ENCODE measurements around the gene PDCD10.

PDCD10 gene

DNA sequence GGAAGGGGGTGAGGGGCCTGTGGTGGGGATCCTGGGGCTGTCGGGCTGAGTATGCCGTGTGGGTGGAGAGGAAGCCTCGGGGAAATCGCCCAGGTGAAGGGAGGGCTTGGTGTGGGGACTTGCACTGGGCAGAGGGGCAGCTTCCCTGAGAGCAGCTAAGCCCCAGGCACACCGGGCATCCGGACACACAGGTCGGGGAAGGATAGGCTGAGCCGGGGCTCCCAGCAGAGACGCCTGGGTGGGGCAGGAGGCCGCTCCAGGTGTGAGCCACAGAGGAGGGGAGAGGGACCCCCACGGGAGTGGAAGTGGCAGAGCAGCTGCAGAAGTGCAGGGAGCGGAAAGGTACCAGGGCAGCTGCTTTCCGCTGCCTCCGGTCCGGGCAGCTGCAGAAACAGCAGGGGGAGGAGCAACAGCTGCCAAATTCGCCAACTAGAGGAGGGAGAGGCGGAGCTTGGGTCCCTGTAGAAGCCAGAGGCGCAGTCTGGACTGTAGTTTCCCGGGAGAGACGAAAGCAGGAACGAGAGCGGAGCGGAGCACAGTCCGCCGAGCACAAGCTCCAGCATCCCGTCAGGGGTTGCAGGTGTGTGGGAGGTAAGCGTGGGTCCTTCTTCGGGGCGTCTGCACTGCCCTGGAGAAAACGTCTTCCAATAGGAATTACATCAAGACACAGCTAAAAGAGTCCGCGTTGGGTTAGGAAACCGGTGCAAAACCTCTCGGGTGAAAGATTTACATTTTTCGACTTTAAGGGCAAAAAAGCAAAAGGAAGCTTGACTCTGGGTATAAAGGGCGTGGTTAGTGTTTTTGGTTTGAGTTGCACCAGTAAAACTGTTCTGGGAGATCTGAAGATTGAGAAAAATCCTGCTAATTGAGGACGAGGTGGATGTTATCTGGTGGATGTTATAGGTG lies 794 bp upstream of the PDCD10 start, which contains the start of gene SERPINI1:
TSS of gene SERPINI1 (plus strand) at position 489 of the 906 bp plus-strand sequence. CDS start 53,408 bp downstream, outside the sequence.
- peak; percentile 96 for DNase-seq (ENCODE audit: low spot score)

DNA sequence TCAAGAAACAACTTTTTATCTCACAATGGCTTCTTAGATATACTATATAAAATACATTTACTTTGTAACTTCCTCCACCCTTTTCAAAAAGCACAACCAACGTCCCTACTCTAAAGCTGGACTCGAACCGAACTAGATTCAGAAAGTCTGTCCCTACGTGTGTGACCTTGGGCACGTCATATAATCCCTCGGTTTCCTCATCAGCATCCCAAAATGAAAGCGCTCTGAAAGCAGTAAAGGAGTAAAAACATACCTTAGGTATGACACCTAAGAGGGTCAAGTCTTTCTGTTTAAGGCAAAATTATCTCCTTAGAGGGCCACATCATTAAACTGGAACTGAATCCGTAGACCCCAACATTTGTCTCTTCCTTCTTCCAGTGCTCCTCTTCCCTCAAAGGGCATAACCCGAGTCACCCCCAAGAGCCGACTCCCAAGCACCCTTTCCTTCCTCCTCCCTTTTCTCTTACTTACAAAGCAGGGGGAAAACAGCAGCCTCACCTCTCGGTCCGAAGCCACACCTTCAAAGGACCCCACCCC lies 663 bp downstream of the PDCD10 start:
- no peak for DNase-seq (ENCODE audit: low spot score)

DNA sequence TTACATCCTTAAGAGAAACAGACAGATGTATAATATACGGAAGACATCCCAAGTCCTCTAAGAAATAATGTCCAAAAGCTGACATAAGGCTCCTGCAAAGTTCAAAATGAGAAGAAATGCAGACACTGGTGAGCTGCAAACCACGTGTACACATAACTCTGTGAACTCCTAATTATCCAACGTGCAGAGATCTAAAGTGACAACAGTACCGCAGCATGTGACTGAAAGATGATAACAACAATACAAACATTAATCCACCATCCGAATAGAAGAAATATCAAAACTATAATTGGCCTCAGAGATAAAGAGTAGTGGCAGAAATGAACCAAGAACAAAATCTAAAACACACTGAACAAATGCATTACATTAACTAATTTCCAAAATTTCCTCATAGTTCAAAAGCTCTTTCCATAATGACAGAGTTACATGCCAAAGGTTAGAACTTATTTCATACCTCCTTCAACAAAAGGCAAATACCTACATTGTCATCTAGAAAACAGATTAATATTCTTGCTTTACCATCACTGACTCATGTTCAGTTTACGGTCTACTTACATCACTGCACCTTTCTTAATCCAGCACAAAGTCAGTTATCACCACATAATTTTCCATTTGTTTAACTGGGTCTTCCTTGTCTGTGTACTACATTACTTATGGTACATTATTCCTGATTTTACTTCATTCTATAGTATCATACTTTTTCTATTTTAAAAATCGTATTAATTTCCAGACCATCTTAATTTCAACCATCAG lies 2.2 kb downstream of the PDCD10 start:
- DNase-seq (ENCODE audit: low spot score): no peak

DNA sequence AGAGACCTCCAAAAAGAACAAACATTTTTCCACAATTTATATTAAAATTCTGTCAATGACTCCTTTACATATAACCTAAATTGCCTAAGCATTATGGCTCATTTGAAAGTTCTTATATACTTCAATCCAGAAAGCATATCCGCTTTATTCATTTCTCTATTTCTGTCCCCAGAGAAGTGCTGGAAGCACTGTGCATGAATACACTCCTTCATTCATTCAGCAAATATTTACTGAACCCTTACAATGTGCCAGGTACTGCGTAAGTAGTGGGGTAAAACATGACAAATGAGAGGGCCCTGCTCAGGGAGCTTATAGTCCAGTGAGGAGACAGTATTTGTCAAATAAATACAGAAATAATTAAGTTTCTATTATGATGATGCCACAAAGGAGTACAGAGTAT lies 3.3 kb downstream of the PDCD10 start:
- DNase-seq (ENCODE audit: low spot score): no peak

DNA sequence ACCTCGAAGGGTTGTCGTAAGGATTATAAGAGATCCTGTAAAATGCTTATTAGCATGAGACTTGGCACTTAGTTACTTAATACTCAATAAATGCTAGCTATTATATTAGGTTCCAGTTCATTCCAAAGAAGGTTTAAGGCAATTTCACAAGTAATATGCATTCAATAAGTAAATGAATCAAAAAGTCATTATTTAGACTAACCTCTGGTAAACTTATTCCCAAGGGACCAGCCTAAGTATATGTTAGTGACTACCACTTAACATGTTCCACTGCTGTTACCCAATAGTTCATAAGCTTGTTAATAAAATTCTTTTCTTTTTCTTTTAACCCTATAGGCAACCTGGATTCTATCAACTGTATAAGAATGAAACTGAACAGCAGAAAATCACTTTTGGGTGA lies 5.1 kb downstream of the PDCD10 start:
- no peak for DNase-seq (ENCODE audit: low spot score)

DNA sequence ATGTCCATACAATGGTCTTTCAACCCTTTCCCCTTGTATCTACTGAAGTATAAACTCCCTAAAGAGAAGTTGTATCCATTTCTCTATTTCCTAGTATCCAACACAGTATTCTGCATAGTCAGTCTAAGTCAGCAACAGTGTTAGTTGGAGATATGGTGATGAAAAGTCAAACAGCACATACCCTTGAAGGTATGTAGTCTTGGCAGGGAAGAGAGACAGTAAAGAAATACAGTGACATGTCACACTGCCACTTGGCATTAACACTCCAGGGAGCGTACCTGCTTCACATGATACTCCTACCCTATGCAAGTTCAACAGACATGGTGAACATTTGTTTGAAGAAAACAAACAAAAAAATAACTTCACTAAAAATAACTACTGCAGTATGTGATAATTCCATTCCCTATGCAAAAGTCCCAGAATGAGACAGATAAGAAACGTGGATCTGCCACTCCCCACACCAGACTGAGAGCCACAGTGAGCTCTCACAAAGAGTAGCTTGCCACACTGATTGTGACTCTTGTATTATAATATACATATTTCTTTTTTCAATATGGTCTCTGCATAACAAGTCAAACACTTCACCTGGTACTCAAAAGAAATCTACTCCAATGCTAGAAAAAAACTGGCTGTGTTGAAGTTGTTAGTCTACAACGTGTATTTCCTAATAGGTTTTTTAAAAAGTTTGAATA lies 5.9 kb downstream of the PDCD10 start:
- no peak for DNase-seq (ENCODE audit: low spot score)

DNA sequence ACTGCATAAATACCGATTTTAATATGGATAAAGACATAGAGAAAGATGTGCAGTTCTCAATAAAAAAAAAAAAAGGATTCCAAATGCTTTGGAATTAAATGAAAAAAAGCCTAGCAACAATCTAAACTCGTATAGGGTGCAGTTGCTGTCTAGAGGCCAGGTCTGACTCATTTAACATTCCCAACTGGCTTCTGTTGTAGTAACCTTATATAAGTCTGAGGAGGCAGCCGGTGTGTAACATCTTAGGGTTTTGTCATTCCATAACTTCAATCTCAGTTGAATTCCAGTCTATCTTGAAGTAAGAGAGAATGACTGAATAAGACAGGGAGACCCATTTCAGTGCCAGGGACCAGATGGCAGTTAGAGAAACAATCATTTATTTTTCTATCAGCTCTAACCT lies 6.5 kb downstream of the PDCD10 start:
- no peak for DNase-seq (ENCODE audit: low spot score)

DNA sequence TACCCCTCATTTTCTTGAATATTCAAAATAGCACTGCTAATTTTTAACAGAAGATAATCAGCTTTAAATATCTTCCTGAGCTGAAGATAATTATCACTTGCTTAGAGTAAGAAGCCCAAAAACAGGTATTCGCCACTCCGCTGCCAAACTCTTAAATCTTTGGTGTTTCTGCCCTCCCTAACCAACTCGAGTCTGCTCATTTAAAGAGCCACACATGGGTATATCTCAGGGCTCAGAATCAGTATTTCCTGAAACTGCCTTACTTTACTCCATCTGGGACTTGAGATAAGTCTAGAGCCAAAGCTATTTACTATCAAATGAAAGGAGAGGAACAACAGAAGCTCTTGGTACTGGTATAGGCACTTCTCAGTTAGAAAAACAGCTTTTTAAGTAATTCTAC lies 10.8 kb downstream of the PDCD10 start:
- DNase-seq (ENCODE audit: low spot score): no peak

DNA sequence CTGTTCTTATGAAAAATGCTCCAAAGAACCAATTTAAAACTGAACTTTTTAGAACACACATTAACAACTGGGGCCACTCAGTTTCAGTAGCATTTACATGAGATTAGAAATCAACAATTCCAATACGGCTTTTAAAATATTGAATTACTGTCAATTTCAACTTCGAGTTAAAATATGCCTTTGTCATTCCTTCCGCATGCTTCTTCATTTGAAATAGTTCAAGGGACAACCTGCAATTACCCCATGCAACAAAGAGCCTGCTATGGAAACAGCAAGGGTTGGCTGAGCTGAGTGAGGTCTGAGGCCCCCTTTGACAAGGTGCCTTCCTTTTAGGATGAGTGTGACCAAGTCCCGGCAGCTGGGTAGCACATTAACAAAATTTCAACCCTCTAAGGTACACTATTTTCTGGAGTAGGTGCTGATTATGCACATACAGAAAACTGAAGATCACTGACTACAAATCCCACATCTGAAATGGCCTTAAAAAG lies 11.6 kb downstream of the PDCD10 start:
- DNase-seq (ENCODE audit: low spot score): no peak

DNA sequence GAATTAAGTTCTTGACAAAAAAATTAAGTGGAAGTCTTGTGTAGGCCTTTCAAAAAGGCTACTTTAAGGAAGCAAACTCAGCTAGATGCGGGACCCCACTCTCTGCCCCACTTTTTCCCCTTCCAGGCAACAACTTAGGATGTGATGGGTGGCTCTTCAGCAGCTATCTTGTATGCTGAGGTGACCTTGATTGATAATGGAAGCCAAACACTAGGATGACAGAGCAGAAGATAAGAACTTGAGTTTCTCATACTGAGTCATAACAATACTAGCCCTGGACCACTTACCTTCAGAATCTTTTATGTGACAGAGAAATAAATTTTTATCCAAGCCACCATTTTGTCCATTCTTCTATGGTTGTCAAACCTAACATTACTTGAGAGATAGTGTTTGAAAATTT lies 16.1 kb downstream of the PDCD10 start:
- no peak for DNase-seq (ENCODE audit: low spot score)

DNA sequence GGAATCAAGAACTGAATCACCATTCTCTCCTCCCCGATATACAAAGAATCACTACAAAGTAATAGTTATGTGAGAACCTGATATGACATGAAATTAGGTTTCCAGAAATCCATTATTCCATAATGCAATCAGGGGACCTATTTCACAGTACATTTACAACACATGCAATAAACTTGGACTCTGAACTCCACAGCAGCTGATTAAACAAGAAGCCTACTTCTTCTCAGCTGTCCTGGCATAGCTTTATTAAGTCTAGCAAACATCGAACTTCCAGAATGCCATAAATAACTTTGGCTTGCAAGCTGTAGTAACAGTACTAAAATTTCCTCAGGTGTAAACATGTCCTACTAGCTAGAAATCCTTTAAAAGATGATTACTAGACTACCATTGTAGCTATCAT lies 17.8 kb downstream of the PDCD10 start:
- DNase-seq (ENCODE audit: low spot score): no peak

DNA sequence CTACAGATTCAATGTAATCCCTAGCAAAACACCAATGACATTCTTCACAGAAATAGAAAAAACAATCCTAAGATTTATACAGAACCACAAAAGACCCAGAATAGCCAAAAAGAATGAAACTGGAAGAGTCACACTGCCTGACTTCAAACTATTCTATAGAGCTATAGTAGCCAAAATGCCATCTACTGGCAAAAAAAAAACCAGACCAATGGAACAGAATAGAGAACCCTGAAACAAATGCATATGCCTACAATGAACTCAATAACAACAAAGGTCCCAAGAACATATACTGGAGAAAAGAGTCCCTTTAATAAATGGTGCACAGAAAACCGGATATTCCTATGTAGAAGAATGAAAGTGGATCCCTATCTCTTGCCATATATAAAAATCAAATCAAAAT lies 19.8 kb downstream of the PDCD10 start:
- no peak for DNase-seq (ENCODE audit: low spot score)

DNA sequence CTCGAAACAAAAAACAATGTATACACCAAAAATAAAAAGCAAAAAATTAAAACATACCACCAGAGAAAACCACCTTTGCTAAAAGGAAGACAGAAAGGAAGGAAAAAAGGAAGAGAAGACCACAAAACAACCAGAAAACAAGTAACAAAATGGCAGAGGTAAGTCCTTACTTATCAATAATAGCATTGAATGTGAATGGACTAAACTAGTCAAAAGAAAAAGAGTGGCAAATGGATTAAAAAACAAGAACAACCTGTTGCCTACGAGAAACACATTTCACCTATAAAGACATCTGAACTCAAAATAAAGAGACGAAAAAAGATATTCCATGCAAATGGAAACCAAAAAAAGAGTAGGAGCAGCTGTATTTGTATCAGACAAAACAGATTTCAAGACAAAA lies 22.2 kb downstream of the PDCD10 start:
- DNase-seq (ENCODE audit: low spot score): no peak

DNA sequence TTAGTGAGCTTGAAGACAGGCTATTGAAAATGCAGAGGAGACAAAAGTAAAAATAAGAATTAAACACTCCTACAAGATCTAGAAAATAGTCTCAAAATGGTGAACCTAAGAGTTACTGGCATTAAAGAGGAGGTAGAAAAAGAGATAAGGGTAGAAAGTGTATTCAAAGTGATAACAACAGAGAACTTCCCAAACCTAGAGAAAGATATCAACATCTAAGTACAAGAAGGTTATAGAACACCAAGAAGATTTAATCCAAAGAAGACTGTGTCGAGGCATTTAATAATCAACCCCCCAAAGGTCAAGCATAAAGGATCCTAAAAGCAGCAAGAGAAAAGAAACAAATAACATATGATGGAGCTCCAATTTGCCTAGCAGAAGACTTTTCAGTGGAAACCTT lies 23.3 kb downstream of the PDCD10 start:
- no peak for DNase-seq (ENCODE audit: low spot score)

DNA sequence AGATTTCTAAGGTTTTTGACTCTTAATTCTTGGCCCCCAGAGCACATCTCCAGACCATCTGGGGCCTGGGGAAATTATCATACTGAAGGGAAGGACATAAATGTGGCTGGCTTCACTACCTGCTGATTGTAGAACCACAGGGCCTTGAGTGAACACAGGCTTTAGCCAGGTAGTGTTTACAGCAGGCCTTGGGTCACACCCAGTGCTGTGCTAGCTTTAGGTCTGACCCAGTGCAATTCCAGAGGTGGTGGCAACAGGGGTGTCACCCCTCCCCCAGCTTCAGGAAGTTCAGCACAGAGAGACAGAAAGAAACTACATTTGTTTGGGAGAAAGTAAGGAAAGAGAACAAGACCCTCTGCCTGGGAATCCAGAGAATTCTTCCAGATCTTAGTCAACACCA lies 24.1 kb downstream of the PDCD10 start:
- DNase-seq (ENCODE audit: low spot score): no peak

DNA sequence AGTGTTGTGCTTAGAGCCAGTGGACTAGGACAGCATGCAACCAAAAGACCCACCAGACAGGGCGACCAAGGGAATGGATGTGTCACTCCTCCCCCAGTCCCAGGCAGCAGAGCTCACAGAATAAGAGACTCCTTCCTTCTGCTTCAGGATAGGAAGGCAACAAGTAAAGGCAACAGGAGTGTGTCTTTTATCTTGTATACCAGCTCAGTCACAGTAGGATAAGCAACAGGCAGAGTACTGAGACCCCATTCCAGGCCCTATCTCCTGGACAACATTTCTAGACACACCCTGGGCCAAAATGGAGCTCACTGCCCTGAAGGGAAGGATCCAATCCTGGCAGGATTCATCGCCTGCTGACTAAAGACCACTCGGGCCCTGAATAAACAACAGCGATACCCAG lies 25.0 kb downstream of the PDCD10 start:
- no peak for DNase-seq (ENCODE audit: low spot score)

DNA sequence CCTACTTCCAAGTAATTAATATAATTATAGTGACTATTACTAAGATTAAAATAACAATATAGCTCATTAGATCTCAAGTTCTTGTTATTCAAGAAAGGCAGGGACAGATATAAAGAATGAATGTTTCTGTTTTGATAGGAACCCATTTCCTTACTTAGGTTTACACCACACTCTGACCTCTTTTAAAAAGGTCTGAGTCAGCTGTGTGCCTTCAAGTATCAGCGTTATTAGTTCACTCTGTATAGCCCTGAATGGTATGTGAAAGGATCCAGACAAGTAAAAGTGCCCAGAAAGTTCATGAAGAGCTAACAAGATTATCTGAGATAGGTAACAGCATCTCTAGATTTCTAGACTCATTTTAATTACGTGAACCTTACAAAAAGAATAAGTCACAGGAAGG lies 28.9 kb downstream of the PDCD10 start:
- DNase-seq (ENCODE audit: low spot score): no peak

DNA sequence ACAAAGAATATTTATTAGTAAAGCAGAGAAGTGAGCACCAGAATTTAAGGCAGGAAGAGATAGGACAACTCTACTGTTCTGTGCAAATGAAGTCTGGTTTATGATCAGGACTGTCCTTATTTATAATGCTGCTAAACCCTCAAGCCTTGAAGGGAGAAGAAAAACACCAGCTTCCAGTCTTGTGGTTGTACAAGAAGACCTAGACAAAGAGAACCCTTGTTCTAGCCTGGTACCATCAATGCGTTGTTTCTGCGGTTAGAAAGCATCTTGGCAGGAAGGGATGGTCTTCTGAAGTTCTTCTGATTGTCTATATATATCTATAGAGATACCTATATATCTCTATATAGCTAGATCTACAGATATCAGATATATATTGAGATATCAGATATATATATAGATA lies 33.8 kb downstream of the PDCD10 start:
- DNase-seq (ENCODE audit: low spot score): no peak

DNA sequence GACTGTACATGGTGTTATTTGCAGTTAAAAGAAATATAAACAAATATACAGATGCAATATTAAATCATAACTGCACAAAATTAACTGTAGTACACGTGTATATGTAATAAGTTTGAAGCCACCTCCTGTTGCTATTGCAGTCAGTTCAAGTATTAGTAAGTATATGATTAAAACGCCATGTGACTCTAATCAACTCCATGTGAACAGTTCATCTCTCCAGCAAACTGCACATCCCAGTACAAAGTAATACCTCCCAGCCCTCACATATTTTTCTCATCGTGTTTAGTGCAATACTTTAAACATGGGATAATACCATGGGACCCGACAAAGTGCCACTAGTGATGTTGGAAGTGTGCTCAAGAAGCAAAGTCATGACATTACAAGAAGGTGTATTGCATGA lies 34.6 kb downstream of the PDCD10 start:
- DNase-seq (ENCODE audit: low spot score): no peak

DNA sequence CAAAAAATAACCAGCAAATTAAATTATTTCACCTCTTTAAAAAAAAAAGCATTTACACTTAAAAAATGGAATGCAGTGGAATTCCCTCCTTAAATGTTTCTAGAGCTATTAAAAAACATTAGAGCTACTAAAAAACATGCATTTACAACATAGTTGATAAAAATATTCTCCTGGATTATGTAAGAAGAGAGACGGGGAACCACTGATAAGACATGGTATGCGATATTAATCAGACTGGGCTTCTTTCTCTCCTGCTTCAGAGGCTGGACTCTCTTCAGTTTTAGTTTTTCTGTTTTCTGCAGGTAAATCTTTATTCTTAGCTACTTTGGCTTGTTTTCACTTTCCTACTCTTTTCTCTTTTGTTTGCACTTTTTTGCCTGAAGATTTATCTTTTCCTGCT lies 40.6 kb downstream of the PDCD10 start:
- DNase-seq (ENCODE audit: low spot score): no peak

DNA sequence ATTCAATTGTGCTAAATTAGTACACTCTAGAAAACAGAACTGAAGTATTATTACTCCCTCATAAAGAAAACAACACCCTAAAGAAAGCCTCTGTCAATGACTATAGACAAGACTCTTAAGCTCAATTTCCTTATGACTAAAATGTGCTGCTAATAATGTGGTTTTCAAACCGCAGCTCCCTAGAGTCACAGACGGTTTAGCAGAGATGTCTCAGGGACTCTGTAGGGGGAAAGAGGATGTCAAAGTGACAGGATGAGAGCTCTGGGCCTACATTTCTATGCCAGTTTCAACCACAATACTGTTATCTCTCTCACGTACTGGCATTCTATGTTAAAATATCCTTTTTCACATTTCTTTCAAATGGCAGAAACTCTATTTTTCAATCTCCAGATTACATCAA lies 43.3 kb downstream of the PDCD10 start:
- DNase-seq (ENCODE audit: low spot score): no peak
